ENCODE results near the gene SUSD4.

- no peak for TF ChIP-seq CTCF (IDR thresholded peaks at IDR 0.05)
- TF ChIP-seq POLR2A (IDR thresholded peaks at IDR 0.05): no peak
- TF ChIP-seq POLR2AphosphoS5 (IDR thresholded peaks at IDR 0.05): no peak
These were observed 164.8 kb downstream of the SUSD4 start for GRCh38 chr1:223199094-223199647.

All from prostate gland (tissue), 2 donors.